GDM1 (cell line): Measurements from ENCODE around the gene MYO5B.

ENCODE experiments used
- DNase-seq: peaks from one replicate; lab custom pipeline; 2025; lab: John Stamatoyannopoulos, UW

The MYO5B gene

GRCh38 chr18:50144540-50144939, 50.4 kb downstream of the MYO5B start:
- no peak for DNase-seq

GRCh38 chr18:50143886-50144285, 51.1 kb downstream of the MYO5B start:
- DNase-seq: no peak

GRCh38 chr18:50143294-50143693, 51.7 kb downstream of the MYO5B start:
- no peak for DNase-seq

- DNase-seq: no peak
These were observed 52.4 kb downstream of the MYO5B start for GRCh38 chr18:50142441-50143120.

- DNase-seq: no peak
These were observed 56.5 kb downstream of the MYO5B start for GRCh38 chr18:50138181-50139064.

GRCh38 chr18:50135903-50136302, 59.0 kb downstream of the MYO5B start:
- DNase-seq: no peak

GRCh38 chr18:50133526-50133925, 61.4 kb downstream of the MYO5B start:
- no peak for DNase-seq

- no peak for DNase-seq
These were observed 63.4 kb downstream of the MYO5B start for GRCh38 chr18:50131591-50131990.

GRCh38 chr18:50128506-50129271, 66.3 kb downstream of the MYO5B start:
- no peak for DNase-seq

- no peak for DNase-seq
These were observed 67.3 kb downstream of the MYO5B start for GRCh38 chr18:50127516-50128210.

GRCh38 chr18:50126471-50126870, 68.5 kb downstream of the MYO5B start:
- no peak for DNase-seq

GRCh38 chr18:50125456-50125855, 69.5 kb downstream of the MYO5B start:
- no peak for DNase-seq

GRCh38 chr18:50119296-50119695, 75.7 kb downstream of the MYO5B start:
- DNase-seq: no peak

- no peak for DNase-seq
These were observed 77.1 kb downstream of the MYO5B start for GRCh38 chr18:50117863-50118262.

- DNase-seq: no peak
These were observed 79.9 kb downstream of the MYO5B start for GRCh38 chr18:50115095-50115494.

GRCh38 chr18:50114448-50114847, 80.5 kb downstream of the MYO5B start:
- no peak for DNase-seq

- DNase-seq: no peak
These were observed 81.2 kb downstream of the MYO5B start for GRCh38 chr18:50113726-50114125.

GRCh38 chr18:50111398-50111797, 83.5 kb downstream of the MYO5B start:
- DNase-seq: no peak

GRCh38 chr18:50107468-50107977, 87.4 kb downstream of the MYO5B start:
- no peak for DNase-seq

- DNase-seq: no peak
These were observed 89.9 kb downstream of the MYO5B start for GRCh38 chr18:50105027-50105426.

- no peak for DNase-seq
These were observed 90.5 kb downstream of the MYO5B start for GRCh38 chr18:50104421-50104820.
